H1 (cell line): Measurements from ENCODE around the gene LTBP1.

Experiments used
- ASH2L ChIP-seq: fragments of 200-600, 300-600 bp; sonication (generic); IDR thresholded peaks from one replicate; pipeline ENCODE4 v1.7.1; 2017; ENCODE audit warnings: low read length
- ATF2 ChIP-seq: IDR thresholded peaks from 2 replicates; pipeline ENCODE4 v1.6.1; 2012; ENCODE audit warnings: low read length, inconsistent platforms
- CTCF ChIP-seq, 3 experiments: IDR thresholded peaks; 1 replicate in 2 of 3; 2 replicates in 1 of 3; pipeline versions ENCODE4 v1.5.1 to v1.6.1; 2011; ENCODE audit warnings: low read length in 3 of 3, mild to moderate bottlenecking in 3 of 3, inconsistent platforms in 2 of 3, low read depth in 1 of 3, moderate library complexity in 1 of 3; ENCODE audit not compliant: insufficient read depth in 1 of 3; ENCODE audit errors: control extremely low read depth in 1 of 3
- EP300 ChIP-seq, 2 experiments: IDR thresholded peaks; 1 replicate in 1 of 2; 2 replicates in 1 of 2; pipeline ENCODE4 v1.6.1; 2011 to 2012; ENCODE audit warnings: low read depth in 2 of 2, low read length in 2 of 2, mild to moderate bottlenecking in 2 of 2, borderline replicate concordance in 1 of 2, inconsistent platforms in 1 of 2, moderate library complexity in 1 of 2
- JUN ChIP-seq: IDR thresholded peaks from 2 replicates; pipeline ENCODE4 v1.6.1; 2011; ENCODE audit warnings: low read depth, mild to moderate bottlenecking, improper control_type of control experiment, low read length
- NRF1 ChIP-seq: IDR thresholded peaks from 2 replicates; pipeline ENCODE4 v1.6.1; 2011; ENCODE audit warnings: mild to moderate bottlenecking, low read depth, low read length, improper control_type of control experiment
- RAD21 ChIP-seq, 2 experiments: IDR thresholded peaks in 1 of 2; conservative IDR thresholded peaks in 1 of 2; 2 replicates each; pipeline ENCODE4 v1.6.1; 2011; ENCODE audit warnings: low read depth in 2 of 2, low read length in 2 of 2, improper control_type of control experiment in 1 of 2, inconsistent platforms in 1 of 2, mild to moderate bottlenecking in 1 of 2, moderate library complexity in 1 of 2
- SP1 ChIP-seq: IDR thresholded peaks from 2 replicates; pipeline ENCODE4 v1.6.1; 2011; ENCODE audit warnings: low read depth, low read length
- SUZ12 ChIP-seq: fragments of 200-600 bp; sonication (generic); IDR thresholded peaks from 2 replicates; pipeline ENCODE4 v1.6.1; 2012; ENCODE audit warnings: mild to moderate bottlenecking, inconsistent platforms, low read length, moderate library complexity, mixed read lengths
- TAF1 ChIP-seq: IDR thresholded peaks from 2 replicates; pipeline ENCODE4 v1.6.1; 2011; ENCODE audit warnings: mild to moderate bottlenecking, low read depth, low read length

GRCh38 chr2:33068261-33068660 is 121.5 kb downstream of the LTBP1 start:
- TF ChIP-seq SUZ12 (no peak), SP1 (no peak), TAF1 (no peak), EP300 (IDR thresholded peaks at IDR 0.05; ENCODE audit: borderline replicate concordance in 1 of 2, low read depth in 2 of 2, low read length in 2 of 2) (no peak), CTCF (IDR thresholded peaks at IDR 0.05; ENCODE audit: control extremely low read depth in 1 of 3, insufficient read depth in 1 of 3, low read depth in 1 of 3, low read length in 3 of 3) (no peak), NRF1 (no peak), ASH2L (no peak), ATF2 (no peak), JUN (no peak), RAD21 (IDR thresholded peaks at IDR 0.05 in 1 of 2, conservative IDR thresholded peaks at IDR 0.05 in 1 of 2; ENCODE audit: low read depth in 2 of 2, low read length in 2 of 2) (no peak)
